DOHH2 (cell line): ENCODE measurements around the gene BNC2.

Experiments
- H3F3A ChIP-seq: fragments of 200-600 bp; sonication (generic), shearing (Covaris generic); 2 replicates; pipeline ENCODE4 v1.6.0; 2016; ENCODE audit warnings: antibody characterized with exemption, mild to moderate bottlenecking; ENCODE audit not compliant: control insufficient read depth, insufficient read depth
- H3K27ac ChIP-seq: fragments of 200-600 bp; sonication (generic); 2 replicates; pipeline ENCODE4 v1.5.1; 2014; ENCODE audit warnings: low read depth, mild to moderate bottlenecking, low read length, moderate library complexity
- H3K27me3 ChIP-seq: fragments of 200-600 bp; sonication (generic); 2 replicates; pipeline ENCODE4 v1.6.1; 2014; ENCODE audit warnings: mild to moderate bottlenecking, low read length, mixed read lengths; ENCODE audit not compliant: control insufficient read depth
- H3K36me3 ChIP-seq: fragments of 200-600 bp; sonication (generic); 2 replicates; pipeline ENCODE4 v1.6.1; 2014; ENCODE audit warnings: mild to moderate bottlenecking, low read length, moderate library complexity, mixed read lengths; ENCODE audit not compliant: control insufficient read depth
- H3K4me1 ChIP-seq: fragments of 200-600 bp; sonication (generic); 2 replicates; pipeline ENCODE4 v1.6.1; 2014; ENCODE audit warnings: mild to moderate bottlenecking, low read length, mixed read lengths; ENCODE audit not compliant: control insufficient read depth
- H3K4me2 ChIP-seq: fragments of 200-600 bp; sonication (generic); 2 replicates; pipeline ENCODE4 v1.6.0; 2014; ENCODE audit warnings: mild to moderate bottlenecking, low read length, moderate library complexity
- H3K4me3 ChIP-seq: fragments of 200-600 bp; sonication (generic); 2 replicates; pipeline ENCODE4 v1.5.1; 2014; ENCODE audit warnings: mild to moderate bottlenecking, low read length, mixed read lengths
- H3K79me2 ChIP-seq: fragments of 200-600 bp; sonication (generic); 2 replicates; pipeline ENCODE4 v1.6.1; 2014; ENCODE audit warnings: mild to moderate bottlenecking, low read length, mixed read lengths; ENCODE audit not compliant: control insufficient read depth
- H3K9me2 ChIP-seq: fragments of 200-600 bp; sonication (generic); replicated peaks from 2 replicates; pipeline ENCODE4 v1.6.1; 2014; ENCODE audit warnings: mild to moderate bottlenecking, low read length, mixed read lengths; ENCODE audit not compliant: control insufficient read depth
- H3K9me3 ChIP-seq: fragments of 200-600 bp; sonication (generic); 2 replicates; pipeline ENCODE4 v1.6.1; 2014; ENCODE audit warnings: antibody characterized with exemption, low read length, mixed read lengths; ENCODE audit not compliant: control insufficient read depth, insufficient read depth
- H4K20me1 ChIP-seq: fragments of 200-600 bp; sonication (generic); 2 replicates; pipeline ENCODE4 v1.6.0; 2014; ENCODE audit warnings: low read depth, mild to moderate bottlenecking, antibody characterized with exemption, low read length, moderate library complexity; ENCODE audit not compliant: control insufficient read depth, insufficient read depth
- CTCF ChIP-seq: fragments of 200-600 bp; sonication (generic); IDR thresholded peaks from one replicate; pipeline ENCODE4 v1.5.1; 2014; ENCODE audit warnings: antibody characterized with exemption, mild to moderate bottlenecking, low read depth, low read length; ENCODE audit not compliant: poor library complexity, severe bottlenecking
- EZH2phosphoT487 ChIP-seq: fragments of 200-600 bp; sonication (generic); IDR thresholded peaks from 2 replicates; pipeline ENCODE4 v1.6.1; 2017; ENCODE audit warnings: borderline replicate concordance, mild to moderate bottlenecking, antibody characterized with exemption, low read length, moderate library complexity, mixed read lengths

The BNC2 gene

DNA sequence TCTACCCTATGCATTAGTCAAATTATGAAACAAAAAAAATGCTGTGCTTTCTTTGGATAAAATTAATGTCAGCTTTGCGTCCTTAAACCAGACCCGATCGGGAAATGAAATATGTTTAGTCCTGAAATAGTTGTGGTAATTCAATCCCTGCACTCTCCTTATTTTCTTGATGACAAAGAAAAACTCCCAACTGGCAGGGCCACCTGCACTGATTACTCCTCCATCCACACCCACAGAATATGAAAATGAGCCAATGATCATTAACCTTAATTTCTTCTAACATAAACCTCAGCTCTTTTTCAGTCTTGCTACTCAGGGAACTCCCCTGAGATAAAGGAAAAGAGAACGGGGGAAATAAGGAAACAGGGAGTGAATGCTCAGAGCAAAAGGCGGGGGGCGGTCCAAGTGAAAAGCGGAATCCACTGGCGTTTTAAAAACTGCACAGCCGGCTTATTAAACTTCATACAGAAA, 245.3 kb downstream of the BNC2 start:
- TF ChIP-seq EZH2phosphoT487 (no peak), CTCF (no peak)
- Histone ChIP-seq H3K27me3 (no peaks in the 10 kb centered on the region), H3K27ac (no peak overlapping the region), H3F3A (no peaks in the 10 kb centered on the region), H3K9me2 (no peaks in the 10 kb centered on the region), H4K20me1 (no peaks in the 10 kb centered on the region), H3K9me3 (no peaks in the 10 kb centered on the region), H3K4me2 (no peak overlapping the region), H3K79me2 (no peaks in the 10 kb centered on the region), H3K36me3 (no peaks in the 10 kb centered on the region), H3K4me1 (no peaks in the 10 kb centered on the region), H3K4me3 (no peak overlapping the region)

GRCh38 chr9:16624744-16625117, 245.7 kb downstream of the BNC2 start:
- H3K4me3 ChIP-seq: no peak overlapping the region

DNA sequence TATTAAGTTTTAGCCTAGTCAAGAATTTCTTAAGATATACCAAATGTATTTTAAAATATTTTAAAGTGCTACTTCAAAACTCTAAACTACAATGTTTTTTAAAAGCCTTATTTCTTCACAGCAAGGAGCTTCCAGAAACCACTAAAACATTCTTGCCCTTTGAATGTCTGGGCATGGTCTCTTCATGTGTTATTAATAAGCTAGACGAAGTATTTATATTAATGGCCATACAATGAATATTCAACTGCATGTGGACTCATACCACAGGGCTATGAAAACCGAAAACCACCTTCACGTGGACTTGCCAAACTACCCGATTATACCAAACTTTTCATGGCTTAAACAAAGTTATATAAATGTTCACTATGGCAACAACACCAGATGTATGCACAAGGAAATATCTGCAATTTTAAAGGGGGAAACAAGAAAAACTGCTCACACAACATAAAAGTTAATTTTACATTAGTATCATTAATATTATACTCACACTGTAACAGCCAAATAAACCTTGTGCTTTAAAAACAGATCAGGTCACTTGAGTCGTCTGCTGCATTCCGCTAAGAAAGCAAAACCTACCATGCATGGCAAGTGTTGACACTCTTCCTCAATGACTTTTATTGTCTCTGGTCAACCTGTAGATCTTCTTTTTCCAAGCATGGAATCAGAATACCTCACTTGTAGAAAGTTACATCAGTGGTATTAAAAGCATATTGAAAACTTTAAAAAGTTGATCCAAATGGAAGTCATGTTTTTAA, 246.3 kb downstream of the BNC2 start:
- Histone ChIP-seq H3F3A (no peaks in the 10 kb centered on the region), H3K9me3 (no peaks in the 10 kb centered on the region), H3K27ac (no peak overlapping the region), H3K4me2 (no peak overlapping the region), H3K36me3 (no peaks in the 10 kb centered on the region), H3K4me1 (no peaks in the 10 kb centered on the region), H3K4me3 (no peak overlapping the region), H3K27me3 (no peaks in the 10 kb centered on the region), H3K79me2 (no peaks in the 10 kb centered on the region), H3K9me2 (no peaks in the 10 kb centered on the region), H4K20me1 (no peaks in the 10 kb centered on the region)
- TF ChIP-seq EZH2phosphoT487: no peak

More at GRCh38 chr9:16624744-16625117, 245.7 kb downstream of the BNC2 start:
- Histone ChIP-seq H3K27me3 (no peaks in the 10 kb centered on the region), H3K36me3 (no peaks in the 10 kb centered on the region), H4K20me1 (no peaks in the 10 kb centered on the region), H3K4me1 (no peaks in the 10 kb centered on the region), H3K9me2 (no peaks in the 10 kb centered on the region), H3K9me3 (no peaks in the 10 kb centered on the region), H3F3A (no peaks in the 10 kb centered on the region), H3K4me2 (no peak overlapping the region), H3K27ac (no peak overlapping the region), H3K79me2 (no peaks in the 10 kb centered on the region)
- TF ChIP-seq CTCF: no peak
- no peak for TF ChIP-seq EZH2phosphoT487

- Histone ChIP-seq H3K79me2 (no peaks in the 10 kb centered on the region), H3K4me2 (no peak overlapping the region), H3K9me2 (no peaks in the 10 kb centered on the region), H3F3A (no peaks in the 10 kb centered on the region), H3K9me3 (no peaks in the 10 kb centered on the region), H3K4me3 (no peak overlapping the region), H3K27ac (no peak overlapping the region), H3K27me3 (no peaks in the 10 kb centered on the region), H3K4me1 (no peaks in the 10 kb centered on the region), H3K36me3 (no peaks in the 10 kb centered on the region), H4K20me1 (no peaks in the 10 kb centered on the region)
- TF ChIP-seq EZH2phosphoT487 (no peak), CTCF (no peak)
These were observed 247.9 kb downstream of the BNC2 start for GRCh38 chr9:16622541-16622940.
